Measurements from ENCODE around the gene JARID2. TPM values are rescaled to one million over a fixed set of nuclear protein-coding genes. Genes with fewer than 3 reads are reported as not detected.

The JARID2 gene
- polyA plus RNA-seq, 1 donor from 2014 or later = 25.5 TPM

GRCh38 chr6:15220062-15220461 lies 25.8 kb upstream of the JARID2 start:
- Histone ChIP-seq H3K9ac (ENCODE audit: low read length) (no peak overlapping the region), H3K79me2 (replicated peaks; ENCODE audit: insufficient read depth, low read length) (no peaks in the 10 kb centered on the region), H3F3A (ENCODE audit: insufficient read depth, low read length, poor library complexity, severe bottlenecking) (no peaks in the 10 kb centered on the region), H3K27me3 (ENCODE audit: insufficient read depth, low read depth, low read length) (no peaks in the 10 kb centered on the region), H3K27ac (ENCODE audit: low read length) (no peak overlapping the region), H4K20me1 (ENCODE audit: insufficient read depth) (no peaks in the 10 kb centered on the region), H3K9me2 (ENCODE audit: insufficient read depth, low read length) (no peaks in the 10 kb centered on the region), H3K36me3 (ENCODE audit: insufficient read depth, low read length) (no peaks in the 10 kb centered on the region), H3K4me2 (ENCODE audit: low read length) (no peak overlapping the region), H3K4me3 (ENCODE audit: low read length) (no peak overlapping the region), H2AFZ (ENCODE audit: low read depth, low read length) (no peak overlapping the region), H3K9me3 (ENCODE audit: low read length) (no peaks in the 10 kb centered on the region)
- TF ChIP-seq MXI1 (conservative IDR thresholded peaks at IDR 0.05; ENCODE audit: poor library complexity, severe bottlenecking) = no peak
- TF ChIP-seq REST (IDR thresholded peaks at IDR 0.05; ENCODE audit: borderline replicate concordance) = no peak
- TF ChIP-seq RAD21 (conservative IDR thresholded peaks at IDR 0.05) = no peak
- no peak for TF ChIP-seq TAF1 (IDR thresholded peaks at IDR 0.05; ENCODE audit: low read depth)
- no peak for TF ChIP-seq EZH2 (IDR thresholded peaks at IDR 0.05; ENCODE audit: borderline replicate concordance, insufficient read depth, low read length, poor library complexity, severe bottlenecking)
- no peak for TF ChIP-seq POLR2AphosphoS5 (IDR thresholded peaks at IDR 0.05)
- no peak for TF ChIP-seq SMC3 (conservative IDR thresholded peaks at IDR 0.05; ENCODE audit: poor library complexity)
- no peak for TF ChIP-seq EP300 (conservative IDR thresholded peaks at IDR 0.05; ENCODE audit: poor library complexity, severe bottlenecking)
- no peak for TF ChIP-seq CTCF (IDR thresholded peaks at IDR 0.05; ENCODE audit: poor library complexity, severe bottlenecking)

- no peak for TF ChIP-seq RAD21 (conservative IDR thresholded peaks at IDR 0.05)
- no peak for TF ChIP-seq EP300 (conservative IDR thresholded peaks at IDR 0.05; ENCODE audit: poor library complexity, severe bottlenecking)
- no peak for TF ChIP-seq REST (IDR thresholded peaks at IDR 0.05; ENCODE audit: borderline replicate concordance)
- Histone ChIP-seq H3K79me2 (replicated peaks; ENCODE audit: insufficient read depth, low read length) (no peaks in the 10 kb centered on the region), H3K4me3 (ENCODE audit: low read length) (no peak overlapping the region)
Observed at GRCh38 chr6:15227827-15228318, 18.0 kb upstream of the JARID2 start.

More at GRCh38 chr6:15227827-15228318, 18.0 kb upstream of the JARID2 start:
- Histone ChIP-seq H3K4me2 (ENCODE audit: low read length) (no peak overlapping the region), H3K36me3 (ENCODE audit: insufficient read depth, low read length) (no peaks in the 10 kb centered on the region), H4K20me1 (ENCODE audit: insufficient read depth) (no peaks in the 10 kb centered on the region), H3K9ac (ENCODE audit: low read length) (no peak overlapping the region), H3K27ac (ENCODE audit: low read length) (no peak overlapping the region), H3K27me3 (ENCODE audit: insufficient read depth, low read depth, low read length) (no peaks in the 10 kb centered on the region), H3K9me3 (ENCODE audit: low read length) (no peaks in the 10 kb centered on the region), H2AFZ (ENCODE audit: low read depth, low read length) (no peak overlapping the region), H3F3A (ENCODE audit: insufficient read depth, low read length, poor library complexity, severe bottlenecking) (no peaks in the 10 kb centered on the region), H3K9me2 (ENCODE audit: insufficient read depth, low read length) (no peaks in the 10 kb centered on the region)
